GM12872 (cell line): Measurements from ENCODE around the gene GOLGA6A.

ENCODE experiments used
- TF ChIP-seq, protein P1 (sequence below): IDR thresholded peaks from 3 replicates; pipeline ENCODE4 v1.5.1; 2011; ENCODE audit warnings: low read depth, mild to moderate bottlenecking, low read length, moderate library complexity; ENCODE audit not compliant: insufficient read depth

The GOLGA6A gene

DNA sequence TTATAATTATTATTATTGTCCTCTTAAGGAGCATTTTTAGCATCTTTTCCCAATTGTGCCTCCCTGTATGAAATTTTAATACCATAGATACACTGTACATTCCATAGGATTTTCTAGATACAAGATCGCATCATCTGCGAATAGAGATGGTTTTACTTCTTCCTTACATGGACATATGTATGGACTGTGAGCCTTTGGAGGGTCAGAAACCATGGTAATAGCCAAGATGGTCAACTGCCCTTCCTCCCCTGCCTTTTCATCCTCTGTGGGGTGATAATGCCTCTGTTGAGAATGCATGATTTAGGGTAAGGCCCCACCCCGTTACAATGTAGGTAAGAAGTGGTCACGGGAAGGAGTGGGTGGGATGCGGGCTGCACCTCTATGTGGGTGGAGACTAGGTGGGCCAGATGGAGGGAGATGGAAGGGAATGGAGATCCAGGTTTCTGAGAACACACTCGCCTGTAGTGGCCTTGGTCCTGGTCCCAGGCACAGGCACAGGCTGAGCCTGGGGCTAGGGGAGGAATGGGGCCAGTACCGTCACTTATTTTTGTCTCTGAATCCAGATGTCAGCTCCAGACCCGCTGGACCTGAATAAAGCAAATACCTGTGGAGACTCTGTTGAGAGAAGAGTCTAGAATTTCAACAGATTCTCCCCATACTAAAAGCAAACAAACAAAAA is 31.7 kb downstream of the GOLGA6A start:
- TF ChIP-seq, protein P1, sequence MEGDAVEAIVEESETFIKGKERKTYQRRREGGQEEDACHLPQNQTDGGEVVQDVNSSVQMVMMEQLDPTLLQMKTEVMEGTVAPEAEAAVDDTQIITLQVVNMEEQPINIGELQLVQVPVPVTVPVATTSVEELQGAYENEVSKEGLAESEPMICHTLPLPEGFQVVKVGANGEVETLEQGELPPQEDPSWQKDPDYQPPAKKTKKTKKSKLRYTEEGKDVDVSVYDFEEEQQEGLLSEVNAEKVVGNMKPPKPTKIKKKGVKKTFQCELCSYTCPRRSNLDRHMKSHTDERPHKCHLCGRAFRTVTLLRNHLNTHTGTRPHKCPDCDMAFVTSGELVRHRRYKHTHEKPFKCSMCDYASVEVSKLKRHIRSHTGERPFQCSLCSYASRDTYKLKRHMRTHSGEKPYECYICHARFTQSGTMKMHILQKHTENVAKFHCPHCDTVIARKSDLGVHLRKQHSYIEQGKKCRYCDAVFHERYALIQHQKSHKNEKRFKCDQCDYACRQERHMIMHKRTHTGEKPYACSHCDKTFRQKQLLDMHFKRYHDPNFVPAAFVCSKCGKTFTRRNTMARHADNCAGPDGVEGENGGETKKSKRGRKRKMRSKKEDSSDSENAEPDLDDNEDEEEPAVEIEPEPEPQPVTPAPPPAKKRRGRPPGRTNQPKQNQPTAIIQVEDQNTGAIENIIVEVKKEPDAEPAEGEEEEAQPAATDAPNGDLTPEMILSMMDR, result no peak

DNA sequence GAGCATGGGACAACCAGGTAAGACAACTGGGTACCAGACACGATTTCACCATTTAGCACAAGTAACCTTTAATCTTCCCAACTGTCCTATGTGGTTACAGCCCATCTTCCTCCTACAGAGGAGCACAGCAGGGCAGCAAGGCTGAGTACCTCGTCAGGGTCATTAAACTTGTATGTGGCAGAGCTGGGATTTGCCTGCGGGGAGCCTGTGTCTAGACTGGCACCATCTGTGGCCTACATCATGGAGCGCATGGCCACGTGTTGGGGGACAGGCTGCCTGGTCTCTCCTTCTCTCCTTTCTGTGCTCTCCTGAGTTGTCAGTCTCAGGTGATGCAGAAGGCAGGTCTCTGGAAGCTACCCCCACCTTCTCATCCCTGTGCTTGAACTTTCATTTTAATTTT is 32.2 kb downstream of the GOLGA6A start:
- TF ChIP-seq, protein P1, result no peak

DNA sequence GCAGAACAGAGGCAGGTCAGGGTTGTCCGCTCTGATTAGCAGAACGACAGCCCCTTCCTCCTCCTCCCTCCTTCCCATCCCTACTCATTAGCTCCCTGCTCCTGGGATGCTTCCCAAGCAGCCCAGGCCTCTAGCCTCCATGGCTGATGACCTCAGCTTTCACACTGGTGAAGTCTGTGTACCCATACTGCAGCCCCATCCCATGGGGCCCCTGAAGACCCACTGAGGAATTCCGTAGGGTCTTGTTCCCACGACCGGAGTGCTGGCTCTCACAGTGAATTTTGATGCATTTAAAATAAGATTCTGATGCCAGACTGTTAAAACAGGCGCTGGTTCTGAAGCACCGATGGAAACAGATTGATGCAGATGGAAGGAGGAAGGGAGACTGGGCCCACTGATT is 36.1 kb downstream of the GOLGA6A start:
- TF ChIP-seq, protein P1, result no peak

GRCh38 chr15:74045636-74046274 is 36.6 kb downstream of the GOLGA6A start:
- TF ChIP-seq, protein P1, result no peak

GRCh38 chr15:74045184-74045583 is 37.2 kb downstream of the GOLGA6A start:
- TF ChIP-seq, protein P1, result no peak

DNA sequence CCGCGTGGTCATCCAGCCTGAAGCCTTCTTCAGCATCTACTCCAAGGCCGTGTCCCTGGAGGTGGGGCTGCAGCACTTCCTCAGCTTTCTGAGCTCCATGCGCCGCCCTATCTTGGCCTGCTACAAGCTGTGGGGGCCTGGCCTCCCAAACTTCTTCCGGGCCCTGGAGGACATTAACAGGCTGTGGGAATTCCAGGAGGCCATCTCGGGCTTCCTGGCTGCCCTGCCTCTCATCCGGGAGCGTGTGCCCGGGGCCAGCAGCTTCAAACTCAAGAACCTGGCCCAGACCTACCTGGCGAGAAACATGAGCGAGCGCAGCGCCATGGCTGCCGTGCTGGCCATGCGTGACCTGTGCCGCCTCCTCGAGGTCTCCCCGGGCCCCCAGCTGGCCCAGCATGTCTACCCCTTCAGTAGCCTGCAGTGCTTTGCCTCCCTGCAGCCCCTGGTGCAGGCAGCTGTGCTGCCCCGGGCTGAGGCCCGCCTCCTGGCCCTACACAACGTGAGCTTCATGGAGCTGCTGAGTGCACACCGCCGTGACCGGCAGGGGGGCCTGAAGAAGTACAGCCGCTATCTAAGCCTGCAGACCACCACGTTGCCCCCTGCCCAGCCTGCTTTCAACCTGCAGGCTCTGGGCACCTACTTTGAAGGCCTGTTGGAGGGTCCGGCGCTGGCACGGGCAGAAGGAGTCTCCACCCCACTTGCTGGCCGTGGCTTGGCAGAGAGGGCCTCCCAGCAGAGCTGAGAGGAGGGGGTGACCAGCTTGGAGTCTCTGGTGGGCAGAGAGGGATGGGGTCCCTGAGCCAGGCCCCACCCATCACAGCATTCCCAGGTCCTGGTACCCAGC is 37.9 kb downstream of the GOLGA6A start:
- TF ChIP-seq, protein P1, result no peak
